ENCODE measurements around the gene EXD3.

DNA sequence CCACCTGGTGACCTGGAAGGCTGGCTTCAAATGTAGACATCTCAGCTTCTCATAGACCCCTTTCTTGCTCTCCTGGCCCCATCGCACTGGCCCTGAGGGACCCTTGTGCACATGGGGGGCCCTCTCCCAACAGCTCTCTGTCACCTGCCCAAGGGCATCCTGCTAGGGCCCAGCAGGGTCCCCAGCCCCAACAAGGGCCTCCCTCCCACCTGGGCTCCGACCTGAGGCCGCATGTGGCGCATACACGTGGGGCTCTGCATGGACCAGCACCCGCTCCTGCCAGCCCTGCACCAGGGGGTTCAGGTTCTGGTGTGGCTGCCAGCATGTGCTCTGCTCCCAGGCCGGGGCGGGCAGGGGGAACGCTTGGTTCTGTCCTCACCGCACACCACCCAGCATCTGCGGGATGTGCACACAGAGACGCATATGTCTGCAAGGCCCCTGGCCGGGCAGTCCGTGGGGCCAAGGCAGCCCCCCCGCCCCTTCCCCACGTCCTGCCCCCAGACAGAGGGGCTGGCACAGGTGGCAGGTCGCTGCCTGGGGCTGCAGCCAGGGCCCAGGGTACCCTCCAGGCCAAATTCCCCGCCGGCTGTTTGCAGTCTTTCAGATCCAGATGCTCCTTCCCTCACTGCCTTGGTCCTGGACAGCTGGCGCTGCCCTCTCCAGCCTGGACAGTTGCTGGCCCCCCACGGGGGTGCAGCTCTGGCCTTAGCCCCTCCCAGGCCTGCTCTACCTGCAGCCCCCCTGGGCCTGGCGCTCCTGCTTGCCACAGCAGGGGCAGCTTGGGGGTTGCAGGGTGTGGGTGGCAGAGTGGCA lies 103.0 kb downstream of the EXD3 start:
- TF ChIP-seq CTCF (conservative IDR thresholded peaks at IDR 0.05 in 1 of 2, IDR thresholded peaks at IDR 0.05 in 1 of 2; ENCODE audit: low read depth in 1 of 2, low read length in 2 of 2) (no peak), EZH2 (IDR thresholded peaks at IDR 0.05; ENCODE audit: low read length, missing control alignments) (no peak)
